IPS-18a (cell line): ENCODE measurements around the gene BIRC2.
A peak's percentile ranks its signal among the peaks of the same experiment; 100 is the strongest.
"Not testable (repeated sequence)": the region's sequence is repeated elsewhere in the genome, so short reads cannot be mapped to it uniquely, and the experiment has no call there.

Experiments
- H3K27ac ChIP-seq: one replicate; pipeline ENCODE4 v1.5.1; 2013; ENCODE audit warnings: low read length
- H3K27me3 ChIP-seq: one replicate; pipeline ENCODE4 v1.6.1; 2013; ENCODE audit warnings: mild to moderate bottlenecking, low read length; ENCODE audit not compliant: control insufficient read depth, insufficient read depth
- H3K36me3 ChIP-seq: one replicate; pipeline ENCODE4 v1.6.1; 2013; ENCODE audit warnings: low read depth, low read length; ENCODE audit not compliant: control insufficient read depth
- H3K4me1 ChIP-seq: one replicate; pipeline ENCODE4 v1.6.1; 2013; ENCODE audit warnings: low read depth, low read length; ENCODE audit not compliant: control insufficient read depth
- H3K4me3 ChIP-seq: one replicate; pipeline ENCODE4 v1.5.1; 2013; ENCODE audit warnings: low read length
- H3K9ac ChIP-seq: one replicate; pipeline ENCODE4 v1.6.1; 2013; ENCODE audit warnings: mild to moderate bottlenecking, low read length, moderate library complexity
- H3K9me3 ChIP-seq: one replicate; pipeline ENCODE4 v1.6.1; 2013; ENCODE audit warnings: low read depth, low read length; ENCODE audit not compliant: control insufficient read depth

Gene BIRC2

GRCh38 chr11:102325088-102325487 is 21.9 kb upstream of the BIRC2 start:
- Histone ChIP-seq H3K4me3 (no peak overlapping the region), H3K27ac (no peak overlapping the region), H3K27me3 (no peaks in the 10 kb centered on the region), H3K9me3 (no peaks in the 10 kb centered on the region), H3K9ac (no peak overlapping the region), H3K36me3 (no peaks in the 10 kb centered on the region), H3K4me1 (no peaks in the 10 kb centered on the region)

DNA sequence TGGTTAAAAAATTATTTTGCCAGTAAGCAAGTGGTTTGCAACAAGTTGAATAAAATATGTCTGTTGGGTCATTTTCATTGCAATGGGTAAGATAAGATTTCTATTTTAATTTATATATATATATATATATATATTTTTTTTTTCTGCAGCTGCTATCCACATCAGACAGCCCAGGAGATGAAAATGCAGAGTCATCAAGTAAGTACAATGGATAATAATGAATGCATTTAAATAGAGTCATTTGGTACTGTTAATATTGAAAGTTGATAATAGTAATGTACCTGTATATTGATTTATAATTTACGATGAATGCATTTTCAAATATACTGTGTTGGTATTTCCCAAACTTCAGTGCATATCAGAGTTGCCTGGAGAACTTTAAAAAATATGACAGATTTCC is 18.3 kb upstream of the BIRC2 start:
- Histone ChIP-seq H3K4me3 (no peak overlapping the region), H3K27ac (no peak overlapping the region), H3K4me1 (no peaks in the 10 kb centered on the region), H3K9ac (no peak overlapping the region), H3K36me3 (no peaks in the 10 kb centered on the region), H3K9me3 (no peaks in the 10 kb centered on the region), H3K27me3 (no peaks in the 10 kb centered on the region)

- Histone ChIP-seq H3K27me3 (no peaks in the 10 kb centered on the region), H3K9me3 (no peaks in the 10 kb centered on the region), H3K27ac (no peak overlapping the region), H3K9ac (no peak overlapping the region), H3K4me3 (no peak overlapping the region), H3K4me1 (no peaks in the 10 kb centered on the region), H3K36me3 (no peaks in the 10 kb centered on the region)
Measured at GRCh38 chr11:102330231-102330630, 16.8 kb upstream of the BIRC2 start.

DNA sequence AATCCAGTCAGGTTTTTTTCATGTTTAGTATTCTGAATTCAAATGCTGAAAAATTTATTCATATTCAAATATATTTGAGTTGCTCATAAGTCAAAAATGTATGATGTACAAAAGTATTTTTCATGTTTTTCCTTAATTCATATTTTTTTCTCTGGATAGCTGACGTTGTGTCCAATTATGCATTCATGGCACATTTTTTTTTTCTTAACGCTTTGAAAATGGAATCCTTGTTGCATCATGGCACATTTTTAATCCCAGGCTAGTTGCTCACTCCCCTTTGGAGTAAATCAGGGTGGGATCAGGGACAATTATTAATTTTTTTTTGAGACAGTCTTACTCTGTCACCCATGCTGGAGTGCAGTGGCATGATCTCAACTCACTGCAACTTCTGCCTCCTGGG is 15.7 kb upstream of the BIRC2 start:
- no peak overlapping the region for H3K4me3 ChIP-seq
- no peaks in the 10 kb centered on the region for H3K9me3 ChIP-seq
- no peaks in the 10 kb centered on the region for H3K27me3 ChIP-seq
- no peak overlapping the region for H3K27ac ChIP-seq
- H3K9ac ChIP-seq: no peak overlapping the region
- H3K4me1 ChIP-seq: no peaks in the 10 kb centered on the region
- H3K36me3 ChIP-seq: no peaks in the 10 kb centered on the region

DNA sequence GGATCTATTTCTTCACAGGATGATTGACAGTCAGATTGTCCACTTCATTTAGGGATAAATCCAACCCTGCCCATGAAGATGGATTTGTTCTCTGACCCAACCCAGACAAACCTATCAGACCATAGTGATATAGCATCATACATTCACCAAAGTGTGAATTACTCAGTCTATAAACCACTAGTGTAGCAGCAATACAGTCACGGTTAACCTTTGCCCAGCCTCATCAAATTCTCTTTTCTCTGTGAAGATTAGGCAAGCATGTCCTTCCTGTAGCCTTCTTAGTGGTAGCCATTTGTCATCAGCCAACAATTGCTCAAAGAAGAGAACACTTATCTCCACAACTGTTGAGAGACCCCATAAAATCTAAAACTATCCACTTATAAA is 14.4 kb upstream of the BIRC2 start:
- no peaks in the 10 kb centered on the region for H3K9me3 ChIP-seq
- H3K27ac ChIP-seq: no peak overlapping the region
- H3K4me1 ChIP-seq: no peaks in the 10 kb centered on the region
- H3K4me3 ChIP-seq: no peak overlapping the region
- H3K27me3 ChIP-seq: no peaks in the 10 kb centered on the region
- H3K9ac ChIP-seq: no peak overlapping the region
- H3K36me3 ChIP-seq: no peaks in the 10 kb centered on the region

- no peaks in the 10 kb centered on the region for H3K9me3 ChIP-seq
- H3K4me1 ChIP-seq: no peaks in the 10 kb centered on the region
- no peak overlapping the region for H3K27ac ChIP-seq
- no peaks in the 10 kb centered on the region for H3K36me3 ChIP-seq
- no peak overlapping the region for H3K4me3 ChIP-seq
- H3K9ac ChIP-seq: no peak overlapping the region
- no peaks in the 10 kb centered on the region for H3K27me3 ChIP-seq
Measured at GRCh38 chr11:102338479-102339010, 8.5 kb upstream of the BIRC2 start.

DNA sequence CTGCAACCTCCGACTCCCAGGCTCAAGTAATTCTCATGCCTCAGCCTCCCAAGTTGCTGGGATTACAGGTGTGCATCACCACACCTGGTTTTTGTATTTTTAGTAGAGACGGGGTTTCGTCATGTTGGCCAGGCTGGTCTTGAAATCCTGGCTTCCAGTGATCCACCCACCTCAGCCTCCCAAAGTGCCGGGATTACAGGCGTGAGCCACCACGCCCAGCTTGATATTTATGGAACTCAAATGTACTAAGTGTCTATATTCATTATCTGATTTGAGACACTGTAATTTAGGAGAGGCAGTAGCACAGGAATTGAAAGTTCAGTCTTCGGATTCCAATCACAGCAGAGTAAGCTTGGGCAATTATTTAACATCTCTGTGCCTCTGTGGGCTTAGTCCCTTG is 5.7 kb upstream of the BIRC2 start:
- H3K4me3 ChIP-seq, H3K4me1 ChIP-seq, H3K27me3 ChIP-seq, H3K9ac ChIP-seq, H3K9me3 ChIP-seq, H3K27ac ChIP-seq, H3K36me3 ChIP-seq: not testable (repeated sequence)

- H3K4me3 ChIP-seq: no peak overlapping the region
- H3K9ac ChIP-seq: no peak overlapping the region
- peaks cover 5% of the 10 kb centered on the region for H3K4me1 ChIP-seq
- no peaks in the 10 kb centered on the region for H3K36me3 ChIP-seq
- no peaks in the 10 kb centered on the region for H3K9me3 ChIP-seq
- no peaks in the 10 kb centered on the region for H3K27me3 ChIP-seq
- no peak overlapping the region for H3K27ac ChIP-seq
Measured at GRCh38 chr11:102341844-102342318, 5.1 kb upstream of the BIRC2 start.

- Histone ChIP-seq H3K9ac (no peak overlapping the region), H3K27me3 (no peaks in the 10 kb centered on the region), H3K36me3 (no peaks in the 10 kb centered on the region), H3K4me1 (peaks cover 12% of the 10 kb centered on the region), H3K27ac (no peak overlapping the region), H3K9me3 (no peaks in the 10 kb centered on the region), H3K4me3 (no peak overlapping the region)
Measured at GRCh38 chr11:102343809-102344208, 3.2 kb upstream of the BIRC2 start.

GRCh38 chr11:102345904-102346303 is 1.1 kb upstream of the BIRC2 start:
- H3K36me3 ChIP-seq: no peaks in the 10 kb centered on the region
- H3K27ac ChIP-seq: no peak overlapping the region
- no peaks in the 10 kb centered on the region for H3K9me3 ChIP-seq
- peak overlapping the region; percentile 99 for H3K4me3 ChIP-seq
- H3K27me3 ChIP-seq: no peaks in the 10 kb centered on the region
- peaks cover 12% of the 10 kb centered on the region for H3K4me1 ChIP-seq
- no peak overlapping the region for H3K9ac ChIP-seq

DNA sequence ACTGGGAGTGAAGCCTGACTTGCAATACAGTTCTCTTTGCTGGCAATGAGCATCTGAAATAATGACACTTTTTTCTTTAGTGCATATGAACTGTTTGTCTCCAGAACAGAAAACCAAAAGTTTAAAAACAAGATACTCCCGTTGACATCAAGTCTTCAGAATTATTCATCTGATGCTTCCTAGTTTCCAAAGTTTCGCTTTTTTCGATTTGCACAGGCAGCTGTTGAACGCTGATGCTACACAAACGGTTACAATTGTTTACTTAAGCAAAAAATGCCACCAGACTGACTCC is 612 bp upstream of the BIRC2 start:
- H3K27me3 ChIP-seq: no peaks in the 10 kb centered on the region
- H3K9ac ChIP-seq: peak overlapping the region; percentile 85
- peak overlapping the region; percentile 99 for H3K4me3 ChIP-seq
- H3K27ac ChIP-seq: no peak overlapping the region
- no peaks in the 10 kb centered on the region for H3K9me3 ChIP-seq
- peaks cover 12% of the 10 kb centered on the region for H3K4me1 ChIP-seq
- H3K36me3 ChIP-seq: no peaks in the 10 kb centered on the region

GRCh38 chr11:102347462-102348370 is 702 bp downstream of the BIRC2 start:
- Histone ChIP-seq H3K36me3 (no peaks in the 10 kb centered on the region), H3K9ac (peak overlapping the region; percentile 85), H3K9me3 (no peaks in the 10 kb centered on the region), H3K4me1 (peaks cover 12% of the 10 kb centered on the region), H3K27me3 (no peaks in the 10 kb centered on the region), H3K4me3 (peak overlapping the region; percentile 99), H3K27ac (peak overlapping the region; percentile 59)
